ENCODE results near the gene S100A16. TPM values are rescaled to one million over a fixed set of nuclear protein-coding genes. Genes with fewer than 3 reads are reported as not detected.

S100A16 gene
- total and polyA plus RNA-seq, 3 donors from 2014 or later: 126 to 171 (median 158) TPM

DNA sequence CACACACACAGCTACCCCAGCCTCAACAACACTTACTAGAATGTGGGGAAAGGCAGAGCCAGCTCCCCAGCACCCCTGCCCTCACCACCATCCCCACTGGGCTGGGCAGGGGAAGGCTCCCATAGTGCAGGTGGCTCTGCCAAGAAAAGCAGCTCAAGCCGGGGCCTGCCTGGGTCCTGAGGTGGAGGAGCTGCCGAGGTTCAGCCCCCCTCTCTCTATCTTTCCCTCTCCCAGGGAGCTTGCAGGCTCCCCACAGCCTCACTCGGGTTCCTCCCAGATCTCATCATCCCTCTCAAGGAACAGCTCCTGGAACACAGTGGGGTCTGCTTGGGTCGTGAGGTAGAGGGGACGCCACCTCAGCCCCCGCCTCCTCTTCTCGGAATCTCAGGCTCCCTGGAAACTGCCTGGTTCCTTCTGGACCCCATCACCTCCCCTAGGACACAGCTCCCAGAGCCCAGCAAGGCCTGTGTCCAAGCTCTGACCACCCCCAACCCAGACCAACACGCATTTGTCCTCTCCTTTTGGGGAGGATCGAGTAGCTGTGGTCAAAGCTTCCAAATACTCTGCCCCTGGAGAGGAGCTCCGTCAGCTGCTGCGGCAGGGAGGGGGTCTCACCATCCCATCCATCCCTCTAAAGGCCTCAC lies 704 bp downstream of the S100A16 start:
- Histone ChIP-seq H3K4me3 (peak overlapping the region; percentile 54 to 76), H3K27me3 (no peaks in the 10 kb centered on the region), H3K36me3 (ENCODE audit: low read depth, missing control alignments) (no peaks in the 10 kb centered on the region), H3K9me3 (no peaks in the 10 kb centered on the region), H3K27ac (peak overlapping the region; percentile 75 to 88), H3K4me1 (peaks cover 45% of the 10 kb centered on the region)
- TF ChIP-seq POLR2A (IDR thresholded peaks at IDR 0.05): no peak
- TF ChIP-seq, protein P1, sequence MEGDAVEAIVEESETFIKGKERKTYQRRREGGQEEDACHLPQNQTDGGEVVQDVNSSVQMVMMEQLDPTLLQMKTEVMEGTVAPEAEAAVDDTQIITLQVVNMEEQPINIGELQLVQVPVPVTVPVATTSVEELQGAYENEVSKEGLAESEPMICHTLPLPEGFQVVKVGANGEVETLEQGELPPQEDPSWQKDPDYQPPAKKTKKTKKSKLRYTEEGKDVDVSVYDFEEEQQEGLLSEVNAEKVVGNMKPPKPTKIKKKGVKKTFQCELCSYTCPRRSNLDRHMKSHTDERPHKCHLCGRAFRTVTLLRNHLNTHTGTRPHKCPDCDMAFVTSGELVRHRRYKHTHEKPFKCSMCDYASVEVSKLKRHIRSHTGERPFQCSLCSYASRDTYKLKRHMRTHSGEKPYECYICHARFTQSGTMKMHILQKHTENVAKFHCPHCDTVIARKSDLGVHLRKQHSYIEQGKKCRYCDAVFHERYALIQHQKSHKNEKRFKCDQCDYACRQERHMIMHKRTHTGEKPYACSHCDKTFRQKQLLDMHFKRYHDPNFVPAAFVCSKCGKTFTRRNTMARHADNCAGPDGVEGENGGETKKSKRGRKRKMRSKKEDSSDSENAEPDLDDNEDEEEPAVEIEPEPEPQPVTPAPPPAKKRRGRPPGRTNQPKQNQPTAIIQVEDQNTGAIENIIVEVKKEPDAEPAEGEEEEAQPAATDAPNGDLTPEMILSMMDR (IDR thresholded peaks at IDR 0.05): no peak
- peak; percentile 43 for DNase-seq
- 35 to 40% methylated on average over 11 of the region's 11 CpGs for WGBS, 2 donors
- intact Hi-C loops (cut with DNase I; ENCODE audit: low total_unique reads): no loop called here

DNA sequence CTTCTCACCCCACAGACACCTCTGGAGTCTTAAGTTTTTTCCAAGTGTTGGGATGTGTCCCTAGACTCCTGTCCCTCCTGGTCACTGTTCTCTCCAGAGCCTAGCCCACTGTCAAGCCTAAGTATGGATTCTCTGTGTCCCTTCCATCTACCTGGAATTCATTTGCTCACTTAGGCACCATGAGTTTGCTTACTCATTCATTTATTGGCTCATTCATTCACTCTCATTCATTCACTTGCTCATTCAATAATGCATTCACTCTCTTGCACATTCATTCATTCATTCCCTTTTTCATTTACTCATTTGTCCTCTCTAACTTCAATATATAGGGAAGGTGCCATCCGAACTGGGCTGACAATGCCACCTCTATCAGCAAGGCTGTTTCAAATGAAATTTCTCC lies 1.6 kb downstream of the S100A16 start:
- TF ChIP-seq POLR2A (IDR thresholded peaks at IDR 0.05): no peak
- TF ChIP-seq, protein P1 (IDR thresholded peaks at IDR 0.05): no peak
- Histone ChIP-seq H3K4me3 (peak overlapping the region in 1 of 2 donors; percentile 76), H3K9me3 (no peaks in the 10 kb centered on the region), H3K36me3 (ENCODE audit: low read depth, missing control alignments) (no peaks in the 10 kb centered on the region), H3K27ac (no peak overlapping the region), H3K4me1 (peaks cover 45% of the 10 kb centered on the region), H3K27me3 (no peaks in the 10 kb centered on the region)
- intact Hi-C loops (cut with DNase I; ENCODE audit: low total_unique reads): no loop called here
- 55 to 76% methylated on average over 1 of the region's 1 CpG for WGBS, 2 donors
- no peak for DNase-seq

DNA sequence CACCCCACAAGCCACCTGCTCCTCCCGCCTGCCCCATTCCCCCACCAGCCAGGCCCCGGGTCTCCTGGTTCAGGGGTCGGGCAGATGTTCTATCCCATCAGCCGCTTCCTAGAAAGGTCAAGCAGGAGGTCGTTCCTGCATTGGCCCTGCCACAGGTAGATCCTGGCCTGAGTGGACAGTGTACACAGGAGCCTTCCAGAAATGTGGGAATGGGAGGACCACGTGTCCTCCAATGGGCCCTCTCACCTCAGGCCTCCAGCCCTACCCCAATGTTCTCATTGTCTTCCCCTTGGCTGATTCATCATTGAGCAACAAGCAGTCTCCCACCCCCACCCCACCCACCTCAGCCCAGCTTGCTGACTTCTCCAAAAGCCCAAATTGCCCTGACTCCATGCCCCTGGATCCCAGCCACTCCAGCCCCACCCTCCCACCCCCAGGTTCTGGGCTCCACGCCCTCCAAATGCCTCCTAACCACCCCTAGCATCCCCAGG lies 2.1 kb downstream of the S100A16 start:
- no peaks in the 10 kb centered on the region for H3K27me3 ChIP-seq
- no peak for TF ChIP-seq POLR2A (IDR thresholded peaks at IDR 0.05)
- TF ChIP-seq, protein P1 (IDR thresholded peaks at IDR 0.05): no peak
- peak overlapping the region; percentile 64 to 80 for H3K27ac ChIP-seq
- intact Hi-C loops (cut with DNase I; ENCODE audit: low total_unique reads): no loop called here
- H3K4me1 ChIP-seq: peaks cover 45% of the 10 kb centered on the region
- 72 to 78% methylated on average over 3 to 7 of the region's 7 CpGs for WGBS, 2 donors
- no peak overlapping the region for H3K4me3 ChIP-seq
- no peaks in the 10 kb centered on the region for H3K36me3 ChIP-seq (ENCODE audit: low read depth, missing control alignments)
- no peaks in the 10 kb centered on the region for H3K9me3 ChIP-seq
- DNase-seq: no peak

DNA sequence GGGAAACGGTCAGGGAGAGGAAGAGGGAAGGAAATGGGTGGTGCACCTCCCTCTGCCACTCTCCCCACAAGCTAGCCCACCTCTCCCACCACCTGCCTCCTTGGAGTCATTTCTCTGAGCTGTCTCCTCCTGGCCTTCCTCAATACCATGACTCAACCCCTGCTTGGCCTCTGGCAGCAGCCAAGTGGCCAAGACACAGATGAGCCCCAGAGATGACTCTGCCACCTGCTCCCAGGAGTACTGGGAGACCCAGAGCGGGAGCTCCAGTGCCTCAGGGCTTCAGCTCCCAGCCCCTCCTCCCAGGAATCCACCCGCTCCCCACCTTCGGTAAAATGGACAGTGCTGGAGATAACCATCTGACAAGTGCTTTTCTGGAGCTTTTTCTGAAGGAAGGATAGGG lies 2.6 kb downstream of the S100A16 start:
- 47 to 57% methylated on average over 4 of the region's 4 CpGs for WGBS, 2 donors
- no peak for TF ChIP-seq POLR2A (IDR thresholded peaks at IDR 0.05)
- TF ChIP-seq, protein P1 (IDR thresholded peaks at IDR 0.05): no peak
- Histone ChIP-seq H3K27ac (peak overlapping the region; percentile 64 to 80), H3K4me1 (peaks cover 45% of the 10 kb centered on the region), H3K9me3 (no peaks in the 10 kb centered on the region), H3K27me3 (no peaks in the 10 kb centered on the region), H3K36me3 (ENCODE audit: low read depth, missing control alignments) (no peaks in the 10 kb centered on the region), H3K4me3 (no peak overlapping the region)
- DNase-seq: no peak
- intact Hi-C loops (cut with DNase I; ENCODE audit: low total_unique reads): no loop called here

DNA sequence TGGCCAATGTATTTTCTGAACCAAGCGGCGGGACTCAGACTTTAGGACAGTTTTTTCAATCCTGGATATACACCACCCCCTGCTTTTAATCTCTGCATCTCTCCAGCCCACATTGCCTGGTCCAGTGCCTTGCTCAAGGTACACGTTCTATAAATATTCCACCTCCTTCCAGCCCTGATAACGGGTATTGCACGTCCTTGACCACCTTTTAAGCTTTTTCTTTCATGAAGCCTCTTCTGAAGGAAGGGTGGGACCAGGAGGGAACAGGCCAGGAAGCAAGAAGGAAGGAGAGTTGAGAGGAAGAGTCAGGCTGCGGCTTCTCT lies 3.4 kb downstream of the S100A16 start:
- no peaks in the 10 kb centered on the region for H3K36me3 ChIP-seq (ENCODE audit: low read depth, missing control alignments)
- WGBS, 2 donors: 49 to 74% methylated on average over 6 of the region's 6 CpGs
- no peak for DNase-seq
- intact Hi-C loops (cut with DNase I; ENCODE audit: low total_unique reads): no loop called here
- no peaks in the 10 kb centered on the region for H3K9me3 ChIP-seq
- H3K27ac ChIP-seq: peak overlapping the region; percentile 64 to 80
- peaks cover 45% of the 10 kb centered on the region for H3K4me1 ChIP-seq
- no peaks in the 10 kb centered on the region for H3K27me3 ChIP-seq
- no peak for TF ChIP-seq POLR2A (IDR thresholded peaks at IDR 0.05)
- TF ChIP-seq, protein P1 (IDR thresholded peaks at IDR 0.05): no peak
- H3K4me3 ChIP-seq: no peak overlapping the region
